Sigmoid colon (tissue), 4 donors: ENCODE measurements around the gene DHPS.

Experiments
- POLR2AphosphoS5 ChIP-seq, 4 donors: sonication (generic); formaldehyde crosslinking; IDR thresholded peaks; one replicate each; pipeline ENCODE4 v1.6.1; 2017; ENCODE audit warnings: antibody characterized with exemption in 4 of 4
- TF ChIP-seq, protein P1 (sequence below), 4 experiments: fragments of 450-650 bp in 3 of 4; fragments of 200-600 bp in 1 of 4; IDR thresholded peaks; one replicate each; pipeline ENCODE4 v1.5.1; 2016 to 2019; ENCODE audit warnings: antibody characterized with exemption in 4 of 4, mild to moderate bottlenecking in 3 of 4, moderate library complexity in 2 of 4

- TF ChIP-seq, protein P1, sequence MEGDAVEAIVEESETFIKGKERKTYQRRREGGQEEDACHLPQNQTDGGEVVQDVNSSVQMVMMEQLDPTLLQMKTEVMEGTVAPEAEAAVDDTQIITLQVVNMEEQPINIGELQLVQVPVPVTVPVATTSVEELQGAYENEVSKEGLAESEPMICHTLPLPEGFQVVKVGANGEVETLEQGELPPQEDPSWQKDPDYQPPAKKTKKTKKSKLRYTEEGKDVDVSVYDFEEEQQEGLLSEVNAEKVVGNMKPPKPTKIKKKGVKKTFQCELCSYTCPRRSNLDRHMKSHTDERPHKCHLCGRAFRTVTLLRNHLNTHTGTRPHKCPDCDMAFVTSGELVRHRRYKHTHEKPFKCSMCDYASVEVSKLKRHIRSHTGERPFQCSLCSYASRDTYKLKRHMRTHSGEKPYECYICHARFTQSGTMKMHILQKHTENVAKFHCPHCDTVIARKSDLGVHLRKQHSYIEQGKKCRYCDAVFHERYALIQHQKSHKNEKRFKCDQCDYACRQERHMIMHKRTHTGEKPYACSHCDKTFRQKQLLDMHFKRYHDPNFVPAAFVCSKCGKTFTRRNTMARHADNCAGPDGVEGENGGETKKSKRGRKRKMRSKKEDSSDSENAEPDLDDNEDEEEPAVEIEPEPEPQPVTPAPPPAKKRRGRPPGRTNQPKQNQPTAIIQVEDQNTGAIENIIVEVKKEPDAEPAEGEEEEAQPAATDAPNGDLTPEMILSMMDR (IDR thresholded peaks at IDR 0.05) = no peak
- no peak for TF ChIP-seq POLR2AphosphoS5 (IDR thresholded peaks at IDR 0.05)
These were observed 29.5 kb upstream of the DHPS start for GRCh38 chr19:12711187-12711586.
